CMK (cell line): ENCODE measurements around the gene RFX4.
"Not testable (repeated sequence)": the region's sequence is repeated elsewhere in the genome, so short reads cannot be mapped to it uniquely, and the experiment has no call there.

Source experiments
- DNase-seq: peaks from one replicate; pipeline ENCODE4 v3.0.0-alpha.2; 2010; ENCODE audit warnings: low read depth

Gene RFX4

DNA sequence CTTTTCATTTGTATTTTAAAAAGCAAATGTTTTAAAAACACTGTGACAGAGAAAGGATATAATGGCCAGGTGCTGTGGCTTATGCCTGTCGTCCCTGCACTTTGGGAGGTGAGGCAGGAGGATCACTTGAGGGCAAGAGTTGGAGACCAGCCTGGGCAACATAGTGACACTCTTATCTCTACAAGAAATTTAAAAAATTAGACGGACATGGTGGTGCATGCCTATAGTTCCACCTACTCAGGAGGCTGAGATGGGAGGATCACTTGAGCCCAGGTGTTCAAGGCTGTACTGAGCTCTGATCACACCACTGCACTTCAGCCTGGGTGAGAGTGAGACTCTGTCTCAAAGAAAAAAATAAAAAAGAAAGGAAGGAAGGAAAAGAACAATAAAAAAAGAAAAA lies 7.8 kb downstream of the RFX4 start:
- no peak for DNase-seq

GRCh38 chr12:106594447-106594846 lies 11.6 kb downstream of the RFX4 start:
- DNase-seq = no peak

DNA sequence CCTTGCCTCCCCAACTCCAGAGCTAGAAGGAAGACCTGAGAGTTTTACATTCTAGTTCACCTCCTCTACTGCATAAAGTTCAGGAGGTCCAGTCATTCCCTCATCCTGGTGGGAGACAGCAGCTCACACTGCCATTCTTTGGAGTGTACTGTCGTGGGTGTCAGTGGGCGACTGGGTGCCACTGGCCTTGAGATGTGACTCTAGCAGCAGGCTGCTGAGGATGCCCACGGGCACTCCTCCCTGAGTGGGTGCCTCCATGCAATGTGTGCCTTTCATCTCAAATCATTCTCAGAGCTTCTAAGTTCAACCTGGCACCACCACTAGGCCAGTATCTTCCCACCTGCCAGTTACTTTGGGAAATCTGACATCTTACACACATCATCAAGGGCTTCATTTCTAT lies 12.5 kb downstream of the RFX4 start:
- no peak for DNase-seq

DNA sequence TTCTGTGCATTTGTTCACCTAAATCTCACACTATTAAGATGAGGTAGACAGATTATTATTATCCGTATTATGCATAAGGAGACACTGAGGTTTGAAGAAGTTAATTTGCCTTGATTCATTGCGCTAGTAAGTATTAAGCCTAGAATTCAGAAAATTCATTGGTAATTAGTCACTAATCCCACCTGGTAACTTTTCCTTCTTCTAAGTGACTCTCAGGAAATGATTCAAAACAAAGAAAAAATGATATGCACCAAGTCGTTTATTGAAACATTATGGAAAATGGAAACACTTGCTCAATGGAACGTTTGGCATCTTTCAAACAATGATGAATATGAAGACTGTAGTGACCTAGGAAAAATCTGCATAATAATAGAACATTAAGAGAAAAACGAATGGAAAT lies 15.2 kb downstream of the RFX4 start:
- no peak for DNase-seq

GRCh38 chr12:106599302-106599701 lies 16.5 kb downstream of the RFX4 start:
- DNase-seq = no peak

GRCh38 chr12:106600503-106600902 lies 17.7 kb downstream of the RFX4 start:
- DNase-seq = no peak

GRCh38 chr12:106601031-106601430 lies 18.2 kb downstream of the RFX4 start:
- DNase-seq = no peak

DNA sequence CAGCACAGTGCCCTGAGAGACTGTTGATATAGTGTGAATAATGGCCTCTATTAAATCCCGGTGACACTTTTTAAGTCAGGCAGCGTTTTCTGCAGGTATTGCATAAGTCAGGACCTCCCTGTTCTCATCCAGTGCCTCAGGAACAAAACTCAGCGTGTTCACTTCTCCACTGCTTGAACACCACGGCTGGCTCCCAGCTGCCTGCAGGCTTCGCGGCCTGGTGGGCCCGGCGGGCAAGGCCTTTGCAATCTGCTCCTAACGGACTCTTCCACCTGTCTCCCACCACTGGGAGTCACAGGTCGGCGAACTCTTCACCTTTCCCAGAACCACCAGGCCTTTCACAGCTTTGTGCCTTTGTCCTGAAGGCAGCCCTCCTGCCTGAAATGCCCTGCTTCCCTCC lies 18.7 kb downstream of the RFX4 start:
- no peak for DNase-seq

DNA sequence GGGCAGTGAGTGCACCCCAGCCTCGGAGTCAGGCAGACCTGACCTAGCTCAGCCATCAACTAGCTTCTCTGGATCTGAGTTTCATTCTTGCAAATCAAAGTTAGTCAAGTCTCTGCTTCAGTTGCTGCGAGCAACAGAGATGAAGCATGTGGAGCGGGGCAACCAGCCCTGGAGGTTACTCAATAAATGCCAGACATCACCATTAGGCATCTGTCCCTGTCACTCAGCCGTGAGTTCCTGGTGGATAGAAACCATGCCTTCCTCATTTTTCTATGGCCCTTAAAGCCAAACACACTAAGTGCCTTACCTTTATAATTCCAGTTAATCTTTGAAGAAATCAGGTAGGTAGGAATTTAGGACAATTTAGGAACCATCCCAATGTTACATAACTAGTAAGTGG lies 19.3 kb downstream of the RFX4 start:
- DNase-seq = no peak

DNA sequence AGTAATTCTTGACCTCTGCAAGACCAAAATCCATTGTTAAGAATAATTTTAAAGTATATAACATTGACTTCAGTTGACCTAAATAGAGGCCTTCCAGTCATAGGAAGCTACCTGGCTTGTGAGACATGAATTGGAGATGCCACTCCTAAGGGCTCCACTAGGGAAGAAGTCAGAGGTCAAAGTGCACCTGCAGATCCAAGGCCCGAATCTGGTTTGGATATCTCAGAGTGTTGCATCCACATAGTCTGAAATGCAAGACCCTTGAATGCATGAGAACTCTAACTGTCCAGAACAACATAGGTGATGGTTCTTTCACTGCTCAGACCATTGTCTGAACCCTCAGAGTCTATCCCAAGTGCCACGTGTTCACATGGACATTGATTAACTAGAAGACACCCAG lies 22.4 kb downstream of the RFX4 start:
- DNase-seq = no peak

GRCh38 chr12:106620588-106620987 lies 37.8 kb downstream of the RFX4 start:
- not testable (repeated sequence) for DNase-seq

DNA sequence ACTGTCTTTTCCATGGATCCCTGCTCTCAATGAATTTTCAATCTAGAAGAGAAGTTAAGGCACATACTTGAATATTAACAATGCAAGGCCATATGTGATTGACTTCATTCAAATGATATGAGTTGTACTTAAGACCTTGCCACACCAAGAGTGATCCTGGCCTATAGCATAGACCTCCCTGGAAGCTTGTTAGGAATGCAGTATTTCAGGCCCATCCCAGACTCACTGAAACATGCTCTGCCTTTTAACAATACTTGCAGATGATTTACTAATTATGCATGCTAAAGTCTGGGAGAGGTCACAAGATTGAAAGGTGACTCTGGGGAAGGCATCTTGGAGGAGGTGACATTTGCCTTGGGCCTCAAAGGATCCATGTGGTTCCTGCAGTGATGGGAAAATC lies 43.2 kb downstream of the RFX4 start:
- no peak for DNase-seq

- DNase-seq = no peak
Observed at GRCh38 chr12:106629797-106630659, 47.2 kb downstream of the RFX4 start.

- DNase-seq = no peak
Observed at GRCh38 chr12:106631150-106631549, 48.3 kb downstream of the RFX4 start.

GRCh38 chr12:106631797-106632196 lies 49.0 kb downstream of the RFX4 start:
- no peak for DNase-seq

DNA sequence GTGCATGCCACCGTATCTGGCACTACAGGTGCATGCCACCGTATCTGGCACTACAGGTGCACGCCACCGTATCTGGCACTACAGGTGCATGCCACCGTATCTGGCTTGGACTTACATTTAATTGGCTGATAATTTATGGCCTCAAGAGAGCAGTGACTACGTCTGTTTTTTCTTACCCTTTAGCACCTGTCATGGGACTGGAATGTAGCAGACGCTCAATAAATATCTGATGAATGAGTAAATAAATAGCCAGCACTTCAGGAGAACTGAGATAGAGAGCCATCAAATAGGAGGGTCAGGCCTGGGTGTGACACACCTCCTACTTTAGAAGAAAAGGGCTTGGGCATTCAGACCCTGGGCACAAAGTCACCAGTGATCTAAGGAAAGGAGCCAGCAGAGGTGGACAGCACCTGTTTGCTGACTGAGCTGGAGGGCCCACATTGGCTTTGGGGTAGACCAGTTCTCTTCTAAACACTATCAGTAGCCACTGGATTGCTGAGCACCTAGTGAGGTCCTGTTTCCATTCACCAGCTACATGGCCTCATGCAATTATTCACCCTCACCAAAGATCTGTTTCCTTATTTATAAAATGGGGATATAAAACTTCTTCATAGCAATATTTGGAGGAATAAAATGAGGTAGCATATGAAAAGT lies 50.1 kb downstream of the RFX4 start:
- no peak for DNase-seq

GRCh38 chr12:106633451-106633823 lies 50.6 kb downstream of the RFX4 start:
- DNase-seq = no peak

GRCh38 chr12:106634206-106634605 lies 51.4 kb downstream of the RFX4 start:
- no peak for DNase-seq

DNA sequence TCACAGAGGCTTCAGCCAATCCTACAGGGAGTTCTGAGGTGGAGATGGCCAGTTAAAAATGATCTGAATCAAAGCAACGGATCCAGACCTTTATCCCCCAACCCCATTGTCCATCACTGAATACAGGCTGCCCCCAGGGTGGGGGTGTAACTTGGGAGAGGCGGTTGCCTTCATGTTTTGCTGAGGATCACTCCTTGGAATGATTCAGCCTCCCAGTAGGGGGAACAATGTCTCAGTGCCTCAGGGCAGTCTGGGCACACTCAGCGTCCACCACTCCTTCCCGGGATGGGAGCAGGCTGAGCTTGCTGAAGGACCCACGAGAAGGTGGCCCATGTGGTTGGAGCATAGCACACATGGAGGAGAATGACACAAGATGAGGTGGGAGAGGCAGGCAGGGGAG lies 60.2 kb downstream of the RFX4 start:
- no peak for DNase-seq

- no peak for DNase-seq
Observed at GRCh38 chr12:106644335-106645073, 61.7 kb downstream of the RFX4 start.

GRCh38 chr12:106645074-106645421 lies 62.2 kb downstream of the RFX4 start:
- DNase-seq = no peak

DNA sequence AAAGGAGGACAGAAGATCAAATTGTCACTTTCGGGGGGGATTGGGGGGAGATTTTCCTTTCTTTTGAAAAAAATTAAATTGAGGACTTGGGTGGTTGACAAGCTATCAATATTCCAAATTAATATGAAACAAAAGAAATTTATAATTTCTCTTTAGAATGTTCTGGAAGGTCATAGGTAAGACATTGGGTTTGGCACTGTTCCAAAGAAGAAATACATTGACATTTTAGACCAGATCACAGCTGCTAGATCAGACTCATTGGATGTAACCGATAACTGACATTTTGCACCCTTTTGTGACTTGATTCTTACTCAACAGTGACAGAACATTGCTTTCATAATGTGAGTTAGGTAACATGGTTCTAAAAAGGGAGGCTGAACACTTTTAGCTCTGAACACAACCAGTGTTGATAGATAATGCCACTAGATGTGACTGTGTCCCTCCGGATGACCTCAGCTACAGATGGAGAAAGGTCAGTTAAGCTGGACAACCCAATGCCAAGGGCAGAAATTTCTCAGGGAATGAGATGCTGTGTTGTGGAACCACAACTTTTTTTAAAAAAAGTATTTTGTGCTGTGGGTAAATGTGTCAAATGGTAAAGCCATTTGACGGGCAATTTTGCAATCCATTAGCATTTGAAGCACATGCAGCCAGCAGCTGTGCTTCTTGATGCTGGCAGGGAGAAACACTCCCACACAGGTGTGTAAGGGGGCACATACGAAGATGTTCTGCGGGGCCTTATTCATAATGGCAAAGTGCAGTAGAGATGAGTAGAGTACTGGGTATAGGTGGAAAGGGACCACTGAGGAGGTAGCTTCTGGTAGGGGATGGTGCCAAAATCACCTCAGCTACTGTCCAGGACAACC lies 62.9 kb downstream of the RFX4 start:
- DNase-seq = no peak
